KOPT-K1 (cell line): ENCODE measurements around the gene KANK3.
"Not testable (repeated sequence)": the region's sequence is repeated elsewhere in the genome, so short reads cannot be mapped to it uniquely, and the experiment has no call there.

Experiments
- H3K27ac ChIP-seq: fragments of 200-600 bp; sonication (generic); 2 replicates; pipeline ENCODE4 v1.5.1; 2016; ENCODE audit warnings: antibody characterized with exemption, mild to moderate bottlenecking, low read depth, low read length; ENCODE audit not compliant: poor library complexity, severe bottlenecking
- H3K36me3 ChIP-seq: fragments of 200-600 bp; sonication (generic); 2 replicates; pipeline ENCODE4 v1.5.1; 2017; ENCODE audit warnings: antibody characterized with exemption, mild to moderate bottlenecking, low read length, moderate library complexity; ENCODE audit not compliant: insufficient read depth
- H3K9me3 ChIP-seq: fragments of 200-600 bp; sonication (generic); 2 replicates; pipeline ENCODE4 v1.5.1; 2017; ENCODE audit warnings: antibody characterized with exemption, low read length, mild to moderate bottlenecking; ENCODE audit not compliant: insufficient read depth, poor library complexity, severe bottlenecking

The KANK3 gene

GRCh38 chr19:8377598-8377997 lies 34.5 kb upstream of the KANK3 start:
- H3K36me3 ChIP-seq: no peaks in the 10 kb centered on the region
- H3K27ac ChIP-seq: no peak overlapping the region

GRCh38 chr19:8376373-8376974 lies 33.4 kb upstream of the KANK3 start:
- H3K27ac ChIP-seq, H3K9me3 ChIP-seq, H3K36me3 ChIP-seq: not testable (repeated sequence)

More at GRCh38 chr19:8377598-8377997, 34.5 kb upstream of the KANK3 start:
- H3K9me3 ChIP-seq: no peaks in the 10 kb centered on the region

GRCh38 chr19:8375766-8376165 lies 32.7 kb upstream of the KANK3 start:
- not testable (repeated sequence) for H3K9me3 ChIP-seq, H3K36me3 ChIP-seq, H3K27ac ChIP-seq

- Histone ChIP-seq H3K27ac (no peak overlapping the region), H3K9me3 (no peaks in the 10 kb centered on the region), H3K36me3 (no peaks in the 10 kb centered on the region)
These were observed 31.1 kb upstream of the KANK3 start for GRCh38 chr19:8373867-8374813.

GRCh38 chr19:8371011-8371804 lies 28.1 kb upstream of the KANK3 start:
- H3K27ac ChIP-seq: no peak overlapping the region
- H3K9me3 ChIP-seq: no peaks in the 10 kb centered on the region
- H3K36me3 ChIP-seq: no peaks in the 10 kb centered on the region

GRCh38 chr19:8370176-8371010 lies 27.3 kb upstream of the KANK3 start:
- no peak overlapping the region for H3K27ac ChIP-seq
- H3K36me3 ChIP-seq: no peaks in the 10 kb centered on the region
- H3K9me3 ChIP-seq: no peaks in the 10 kb centered on the region

- H3K27ac ChIP-seq: no peak overlapping the region
- H3K9me3 ChIP-seq: no peaks in the 10 kb centered on the region
- no peaks in the 10 kb centered on the region for H3K36me3 ChIP-seq
These were observed 24.4 kb upstream of the KANK3 start for GRCh38 chr19:8367327-8368001.

GRCh38 chr19:8366961-8367326 lies 23.9 kb upstream of the KANK3 start:
- no peak overlapping the region for H3K27ac ChIP-seq
- no peaks in the 10 kb centered on the region for H3K9me3 ChIP-seq
- H3K36me3 ChIP-seq: no peaks in the 10 kb centered on the region

GRCh38 chr19:8366121-8366581 lies 23.1 kb upstream of the KANK3 start:
- H3K27ac ChIP-seq: no peak overlapping the region
- H3K36me3 ChIP-seq: no peaks in the 10 kb centered on the region
- no peaks in the 10 kb centered on the region for H3K9me3 ChIP-seq

- no peaks in the 10 kb centered on the region for H3K36me3 ChIP-seq
- no peaks in the 10 kb centered on the region for H3K9me3 ChIP-seq
- peak within 1 kb of the TSS; percentile 12 for H3K27ac ChIP-seq
These were observed 21.0 kb upstream of the KANK3 start, which contains the start of gene ANGPTL4 for GRCh38 chr19:8363803-8364771. TSS of gene ANGPTL4 (plus strand) at chr19:8364155. CDS start at chr19:8364322, 167 bp downstream.

- H3K27ac ChIP-seq: no peak overlapping the region
- no peaks in the 10 kb centered on the region for H3K36me3 ChIP-seq
- H3K9me3 ChIP-seq: no peaks in the 10 kb centered on the region
These were observed 19.1 kb upstream of the KANK3 start for GRCh38 chr19:8361921-8362793.

- H3K27ac ChIP-seq: no peak overlapping the region
- no peaks in the 10 kb centered on the region for H3K36me3 ChIP-seq
- no peaks in the 10 kb centered on the region for H3K9me3 ChIP-seq
These were observed 17.1 kb upstream of the KANK3 start for GRCh38 chr19:8360196-8360595.
